SHP77 treated with DMSO at 0.1 percent for 48 hours (cell line): ENCODE measurements around the gene ASZ1.

ENCODE experiments used
- DNase-seq: peaks from one replicate; lab custom pipeline; 2025; lab: John Stamatoyannopoulos, UW

ASZ1 gene

GRCh38 chr7:117346161-117346560 lies 81.1 kb downstream of the ASZ1 start:
- no peak for DNase-seq

- no peak for DNase-seq
These were observed 89.3 kb downstream of the ASZ1 start for GRCh38 chr7:117338020-117338419.

- DNase-seq: no peak
These were observed 94.1 kb downstream of the ASZ1 start for GRCh38 chr7:117333168-117333567.

GRCh38 chr7:117332031-117332430 lies 95.3 kb downstream of the ASZ1 start:
- no peak for DNase-seq

GRCh38 chr7:117325836-117326235 lies 101.5 kb downstream of the ASZ1 start:
- DNase-seq: no peak

GRCh38 chr7:117324960-117325359 lies 102.3 kb downstream of the ASZ1 start:
- DNase-seq: no peak

- no peak for DNase-seq
These were observed 103.2 kb downstream of the ASZ1 start for GRCh38 chr7:117323851-117324711.

- DNase-seq: no peak
These were observed 103.9 kb downstream of the ASZ1 start for GRCh38 chr7:117323305-117323850.

- no peak for DNase-seq
These were observed 104.5 kb downstream of the ASZ1 start, which contains the start of gene WNT2 for GRCh38 chr7:117322741-117323304. Gene WNT2 (minus strand): TSS chr7:117323058. CDS start chr7:117322989, 69 bp downstream.

GRCh38 chr7:117320523-117320922 lies 106.8 kb downstream of the ASZ1 start:
- DNase-seq: no peak

GRCh38 chr7:117319181-117319580 lies 108.1 kb downstream of the ASZ1 start:
- DNase-seq: no peak

- no peak for DNase-seq
These were observed 113.7 kb downstream of the ASZ1 start for GRCh38 chr7:117313582-117313981.
